ENCODE measurements around the gene TCHP. TPM values are rescaled to one million over a fixed set of nuclear protein-coding genes. Genes with fewer than 3 reads are reported as not detected.

TCHP gene
- total and polyA plus RNA-seq, 7 experiments from 2014 or later, result 10.1 to 40.0 (median 29.8) TPM

DNA sequence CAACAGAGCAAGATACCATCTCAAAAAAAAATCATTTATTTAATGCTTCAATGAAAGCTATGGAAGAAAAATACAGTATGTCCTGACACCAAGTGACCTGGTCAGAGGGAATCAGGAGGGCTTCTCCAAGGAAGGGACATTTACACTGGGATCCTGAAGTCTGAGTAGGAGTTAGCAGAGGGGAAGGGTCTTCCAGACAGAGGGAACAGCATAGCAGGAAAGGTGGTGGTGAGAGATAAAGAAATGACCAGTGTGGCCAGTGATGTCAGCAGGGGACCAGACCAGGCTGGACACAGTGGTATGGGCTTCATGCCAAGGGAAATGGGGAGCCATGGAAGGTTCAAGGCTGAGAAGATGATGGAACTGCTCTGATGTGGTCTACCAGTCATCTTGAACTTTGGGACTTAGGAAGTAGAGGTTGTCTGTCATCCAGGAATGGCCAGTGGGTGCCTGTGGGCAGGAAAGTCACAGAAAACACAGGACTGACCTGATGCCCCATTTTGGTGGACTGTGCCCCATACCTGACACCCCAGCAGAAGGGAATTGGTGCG lies 7.8 kb upstream of the TCHP start:
- H3K36me3 Mint-ChIP-seq, result peaks cover 0 to 14% (median 3%) of the 10 kb centered on the region in 5 donors
- no peaks in the 10 kb centered on the region for H3K9me3 Mint-ChIP-seq
- DNase-seq (no peak), ATAC-seq (no peak)
- H3K9me3 ChIP-seq (ENCODE audit: control insufficient read depth in 2 of 3, low read length in 3 of 3), result no peaks in the 10 kb centered on the region
- H3K27ac ChIP-seq (ENCODE audit: low read depth, low read length), result no peak overlapping the region
- intact Hi-C loops (cut with micrococcal nuclease), result no loop called here
- ChIA-PET POLR2A (interaction anchor here (0.7 kb wide), 1 partner anchor 38 kb away, joined by 3 read pairs; no protein-coding TSS in a partner anchor), CTCF (no interaction called here)
- no peaks in the 10 kb centered on the region for H3K27me3 Mint-ChIP-seq
- H3K4me1 ChIP-seq (ENCODE audit: control insufficient read depth in 2 of 2, insufficient read depth in 2 of 2, low read length in 2 of 2), result peaks cover 13 to 40% of the 10 kb centered on the region in 2 donors
- no peak overlapping the region for H3K4me3 ChIP-seq (ENCODE audit: low read length)
- peaks cover 14 to 46% (median 43%) of the 10 kb centered on the region in 7 donors for H3K4me1 Mint-ChIP-seq
- H3K27ac Mint-ChIP-seq, result peak overlapping the region in 4 of 9 donors; percentile 18 to 69 (median 35)
- H3K27me3 ChIP-seq (ENCODE audit: control insufficient read depth in 2 of 2, insufficient read depth in 2 of 2, low read length in 2 of 2), result no peaks in the 10 kb centered on the region
- no peak overlapping the region for H3K4me3 Mint-ChIP-seq
- H3K36me3 ChIP-seq (ENCODE audit: control insufficient read depth in 2 of 3, insufficient read depth in 3 of 3, low read length in 3 of 3), result no peaks in the 10 kb centered on the region

DNA sequence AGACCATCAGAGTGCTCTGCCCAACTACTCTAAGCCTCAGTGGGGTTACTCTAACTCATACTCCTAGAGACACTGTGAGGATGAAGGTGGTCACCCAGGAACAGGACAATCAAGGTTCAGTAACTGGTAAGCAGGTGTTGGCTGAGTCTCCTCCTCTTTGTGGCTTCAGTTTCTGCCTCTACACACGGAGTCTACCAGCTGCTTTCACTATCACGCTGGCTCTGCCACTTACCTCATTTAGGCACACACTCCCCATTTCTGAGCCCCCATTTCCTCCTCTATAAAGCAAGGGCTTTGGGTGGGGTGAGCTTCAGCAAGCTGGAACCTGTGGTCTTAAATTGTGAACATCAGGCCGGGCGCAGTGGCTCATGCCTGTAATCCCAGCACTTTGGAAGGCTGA lies 7.3 kb upstream of the TCHP start:
- ChIA-PET POLR2A (no interaction called here), CTCF (interaction anchor here (0.6 kb wide), 1 partner anchor 54 kb away, joined by 3 read pairs; no protein-coding TSS in a partner anchor)
- no peaks in the 10 kb centered on the region for H3K9me3 Mint-ChIP-seq
- peaks cover 9 to 41% (median 39%) of the 10 kb centered on the region in 7 donors for H3K4me1 Mint-ChIP-seq
- Histone ChIP-seq H3K4me3 (ENCODE audit: low read length) (no peak overlapping the region), H3K36me3 (ENCODE audit: control insufficient read depth in 2 of 3, insufficient read depth in 3 of 3, low read length in 3 of 3) (no peaks in the 10 kb centered on the region), H3K27me3 (ENCODE audit: control insufficient read depth in 2 of 2, insufficient read depth in 2 of 2, low read length in 2 of 2) (no peaks in the 10 kb centered on the region), H3K4me1 (ENCODE audit: control insufficient read depth in 2 of 2, insufficient read depth in 2 of 2, low read length in 2 of 2) (peaks cover 13 to 34% of the 10 kb centered on the region in 2 donors), H3K27ac (ENCODE audit: low read depth, low read length) (no peak overlapping the region), H3K9me3 (ENCODE audit: control insufficient read depth in 2 of 3, low read length in 3 of 3) (no peaks in the 10 kb centered on the region)
- no peak overlapping the region for H3K4me3 Mint-ChIP-seq
- peaks cover 0 to 12% (median 0%) of the 10 kb centered on the region in 5 donors for H3K36me3 Mint-ChIP-seq
- peak; percentile 36 for ATAC-seq
- peak overlapping the region in 3 of 9 donors; percentile 18 to 62 (median 34) for H3K27ac Mint-ChIP-seq
- intact Hi-C loops (cut with micrococcal nuclease), result no loop called here
- H3K27me3 Mint-ChIP-seq, result no peaks in the 10 kb centered on the region
- no peak for DNase-seq

DNA sequence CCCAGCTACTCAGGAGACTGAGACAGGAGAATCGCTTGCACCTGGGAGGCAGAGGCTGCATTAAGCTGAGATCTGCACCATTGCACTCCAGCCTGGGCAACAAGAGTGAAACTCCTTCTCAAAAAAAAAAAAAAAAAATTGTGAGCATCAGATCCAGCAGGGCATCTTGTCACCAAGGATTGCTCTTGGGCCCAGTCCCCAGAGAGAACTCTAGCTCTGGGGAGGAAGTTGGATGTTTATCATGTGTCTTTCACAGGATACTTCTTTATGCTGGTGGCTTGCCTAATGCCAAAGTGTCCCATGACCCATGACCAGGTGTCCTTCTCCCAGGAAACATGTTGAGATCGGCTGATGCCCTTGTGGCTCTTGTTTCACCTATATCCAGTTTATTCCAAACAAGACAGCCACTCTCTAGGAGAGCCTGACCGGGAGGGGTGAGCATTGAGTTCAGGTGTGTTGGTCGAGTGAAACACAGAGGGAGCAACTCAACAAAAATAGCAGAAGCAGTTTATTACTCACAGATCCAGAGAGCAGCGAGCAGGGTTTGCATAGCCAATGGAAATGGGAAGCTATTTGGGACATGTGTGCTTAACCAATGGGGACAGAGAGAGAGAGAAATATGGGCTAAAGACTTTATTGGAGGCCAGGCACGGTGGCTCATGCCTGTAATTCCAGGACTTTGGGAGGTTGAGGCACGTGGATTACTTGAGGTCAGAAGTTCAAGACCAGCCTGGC lies 6.6 kb upstream of the TCHP start:
- ATAC-seq (no peak), DNase-seq (no peak)
- no peaks in the 10 kb centered on the region for H3K9me3 Mint-ChIP-seq
- H3K36me3 Mint-ChIP-seq, result peaks cover 0 to 11% (median 0%) of the 10 kb centered on the region in 5 donors
- no peaks in the 10 kb centered on the region for H3K27me3 Mint-ChIP-seq
- CTCF ChIA-PET, result interaction anchor here (0.6 kb wide), 1 partner anchor 55 kb away, joined by 3 read pairs; no protein-coding TSS in a partner anchor
- Histone ChIP-seq H3K9me3 (ENCODE audit: control insufficient read depth in 2 of 3, low read length in 3 of 3) (no peaks in the 10 kb centered on the region), H3K36me3 (ENCODE audit: control insufficient read depth in 2 of 3, insufficient read depth in 3 of 3, low read length in 3 of 3) (no peaks in the 10 kb centered on the region), H3K4me3 (ENCODE audit: low read length) (no peak overlapping the region), H3K4me1 (ENCODE audit: control insufficient read depth in 2 of 2, insufficient read depth in 2 of 2, low read length in 2 of 2) (peaks cover 6 to 28% of the 10 kb centered on the region in 2 donors), H3K27ac (ENCODE audit: low read depth, low read length) (no peak overlapping the region), H3K27me3 (ENCODE audit: control insufficient read depth in 2 of 2, insufficient read depth in 2 of 2, low read length in 2 of 2) (no peaks in the 10 kb centered on the region)
- H3K4me1 Mint-ChIP-seq, result peaks cover 5 to 35% (median 32%) of the 10 kb centered on the region in 7 donors
- no peak overlapping the region for H3K4me3 Mint-ChIP-seq
- H3K27ac Mint-ChIP-seq, result peak overlapping the region in 1 of 9 donors; percentile 58
- intact Hi-C loops (cut with micrococcal nuclease), result no loop called here
- POLR2A ChIA-PET, result no interaction called here

DNA sequence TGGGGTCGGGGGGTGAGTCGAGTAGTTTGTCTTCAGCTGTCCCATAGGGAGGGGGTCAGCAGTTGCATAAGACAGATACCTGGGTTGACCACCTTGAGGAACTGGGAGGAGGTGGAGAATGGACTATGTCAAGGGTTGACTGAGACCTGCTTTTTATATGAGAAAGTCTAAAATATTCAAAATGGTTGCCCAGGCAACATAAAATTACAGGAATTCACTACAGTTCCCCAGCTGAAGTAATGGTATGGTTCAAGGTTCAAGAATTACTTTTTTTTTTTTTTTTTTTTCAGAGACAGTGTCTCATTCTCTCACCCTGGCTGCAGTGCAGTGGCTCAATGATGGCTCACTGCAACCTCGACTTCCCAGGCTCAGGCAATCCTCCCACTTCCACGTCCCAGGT lies 5.1 kb upstream of the TCHP start:
- Mint-ChIP-seq H3K27ac (peak overlapping the region in 1 of 9 donors; percentile 58), H3K36me3 (peaks cover 0 to 4% (median 0%) of the 10 kb centered on the region in 5 donors), H3K4me3 (no peak overlapping the region), H3K27me3 (no peaks in the 10 kb centered on the region), H3K9me3 (no peaks in the 10 kb centered on the region), H3K4me1 (peaks cover 0 to 27% (median 24%) of the 10 kb centered on the region in 7 donors)
- no peak overlapping the region for H3K4me3 ChIP-seq (ENCODE audit: low read length)
- DNase-seq (no peak), ATAC-seq (no peak)
- CTCF ChIA-PET, result interaction anchor here (1.2 kb wide), 1 partner anchor 9 kb away, joined by 4 read pairs; no protein-coding TSS in a partner anchor
- no peaks in the 10 kb centered on the region for H3K9me3 ChIP-seq (ENCODE audit: control insufficient read depth in 2 of 3, low read length in 3 of 3)
- no peaks in the 10 kb centered on the region for H3K36me3 ChIP-seq (ENCODE audit: control insufficient read depth in 2 of 3, insufficient read depth in 3 of 3, low read length in 3 of 3)
- H3K27ac ChIP-seq (ENCODE audit: low read depth, low read length), result no peak overlapping the region
- H3K4me1 ChIP-seq (ENCODE audit: control insufficient read depth in 2 of 2, insufficient read depth in 2 of 2, low read length in 2 of 2), result peaks cover 0 to 25% of the 10 kb centered on the region in 2 donors
- intact Hi-C loops (cut with micrococcal nuclease), result no loop called here
- POLR2A ChIA-PET, result no interaction called here
- no peaks in the 10 kb centered on the region for H3K27me3 ChIP-seq (ENCODE audit: control insufficient read depth in 2 of 2, insufficient read depth in 2 of 2, low read length in 2 of 2)

DNA sequence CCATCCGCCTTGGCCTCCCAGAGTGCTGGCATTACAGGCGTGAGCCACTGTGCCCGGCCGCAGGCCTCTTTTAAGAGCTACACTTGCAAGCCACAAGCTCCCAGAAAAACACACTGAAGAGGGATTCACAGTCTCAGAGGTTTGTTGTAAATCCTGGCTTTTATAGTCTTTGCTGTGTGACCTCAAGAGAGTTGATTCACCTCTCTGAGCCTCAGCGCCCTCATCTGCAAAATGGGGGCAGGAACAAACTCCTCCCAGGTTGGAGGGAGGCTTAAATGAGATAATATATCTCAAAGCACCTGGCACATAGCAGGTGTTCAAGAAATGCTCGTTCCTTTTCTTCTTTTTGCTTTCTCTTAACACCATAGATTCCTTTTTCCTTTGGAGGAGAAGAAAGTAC lies 3.9 kb upstream of the TCHP start:
- DNase-seq (no peak), ATAC-seq (no peak)
- ChIA-PET CTCF (interaction anchor here (0.6 kb wide), 1 partner anchor 43 kb away, joined by 3 read pairs; no protein-coding TSS in a partner anchor), POLR2A (no interaction called here)
- H3K4me1 Mint-ChIP-seq, result peaks cover 6 to 34% (median 28%) of the 10 kb centered on the region in 7 donors
- Histone ChIP-seq H3K27me3 (ENCODE audit: control insufficient read depth in 2 of 2, insufficient read depth in 2 of 2, low read length in 2 of 2) (no peaks in the 10 kb centered on the region), H3K4me3 (ENCODE audit: low read length) (no peak overlapping the region), H3K4me1 (ENCODE audit: control insufficient read depth in 2 of 2, insufficient read depth in 2 of 2, low read length in 2 of 2) (peaks cover 5 to 26% of the 10 kb centered on the region in 2 donors), H3K36me3 (ENCODE audit: control insufficient read depth in 2 of 3, insufficient read depth in 3 of 3, low read length in 3 of 3) (no peaks in the 10 kb centered on the region), H3K9me3 (ENCODE audit: control insufficient read depth in 2 of 3, low read length in 3 of 3) (no peaks in the 10 kb centered on the region), H3K27ac (ENCODE audit: low read depth, low read length) (no peak overlapping the region)
- H3K27me3 Mint-ChIP-seq, result no peaks in the 10 kb centered on the region
- no peak overlapping the region for H3K27ac Mint-ChIP-seq
- H3K36me3 Mint-ChIP-seq, result peaks cover 0 to 6% (median 0%) of the 10 kb centered on the region in 5 donors
- no peaks in the 10 kb centered on the region for H3K9me3 Mint-ChIP-seq
- intact Hi-C loops (cut with micrococcal nuclease), result no loop called here
- no peak overlapping the region for H3K4me3 Mint-ChIP-seq

DNA sequence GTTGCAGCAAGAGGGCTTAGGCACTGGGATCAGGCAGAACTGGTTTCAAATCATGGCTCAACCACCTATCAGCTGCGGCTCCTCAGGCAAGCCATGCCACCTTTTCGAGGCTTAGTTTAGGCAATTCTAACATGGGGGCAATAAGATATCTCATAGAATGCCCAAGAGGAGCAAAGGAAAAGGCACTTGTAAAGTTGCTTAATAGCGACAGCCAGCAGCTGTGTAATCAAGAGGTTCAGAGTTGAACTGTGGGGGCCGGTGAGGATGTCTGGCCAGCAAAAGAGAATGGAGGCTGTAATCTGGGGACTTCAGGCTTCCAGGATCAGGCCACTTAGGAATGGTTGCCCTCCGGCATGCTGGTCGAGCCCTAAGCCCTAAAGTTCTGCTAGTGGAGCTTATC lies 3.0 kb upstream of the TCHP start:
- H3K4me3 Mint-ChIP-seq, result no peak overlapping the region
- H3K27me3 Mint-ChIP-seq, result no peaks in the 10 kb centered on the region
- Histone ChIP-seq H3K36me3 (ENCODE audit: control insufficient read depth in 2 of 3, insufficient read depth in 3 of 3, low read length in 3 of 3) (no peaks in the 10 kb centered on the region), H3K4me3 (ENCODE audit: low read length) (no peak overlapping the region), H3K9me3 (ENCODE audit: control insufficient read depth in 2 of 3, low read length in 3 of 3) (no peaks in the 10 kb centered on the region), H3K4me1 (ENCODE audit: control insufficient read depth in 2 of 2, insufficient read depth in 2 of 2, low read length in 2 of 2) (peaks cover 13 to 33% of the 10 kb centered on the region in 2 donors), H3K27ac (ENCODE audit: low read depth, low read length) (no peak overlapping the region), H3K27me3 (ENCODE audit: control insufficient read depth in 2 of 2, insufficient read depth in 2 of 2, low read length in 2 of 2) (no peaks in the 10 kb centered on the region)
- intact Hi-C loops (cut with micrococcal nuclease), result no loop called here
- ChIA-PET POLR2A (no interaction called here), CTCF (no interaction called here)
- H3K4me1 Mint-ChIP-seq, result peaks cover 14 to 41% (median 35%) of the 10 kb centered on the region in 7 donors
- no peak for ATAC-seq
- DNase-seq, result no peak
- H3K9me3 Mint-ChIP-seq, result no peaks in the 10 kb centered on the region
- peaks cover 0 to 6% (median 0%) of the 10 kb centered on the region in 5 donors for H3K36me3 Mint-ChIP-seq
- H3K27ac Mint-ChIP-seq, result peak overlapping the region in 1 of 9 donors; percentile 10
